Esophagus squamous epithelium (tissue), 5 donors: Measurements from ENCODE around the gene FNIP1. TPM values are rescaled to one million over a fixed set of nuclear protein-coding genes. Genes with fewer than 3 reads are reported as not detected.

Source experiments
- DNase-seq: peaks from one replicate; lab custom pipeline; 2025; lab: John Stamatoyannopoulos, UW
- H3K27ac ChIP-seq, 4 donors: fragments of 200-600 bp; sonication (generic); one replicate each; pipeline ENCODE4 v1.5.1; 2016 to 2019; ENCODE audit warnings: mild to moderate bottlenecking in 1 of 4
- H3K27me3 ChIP-seq, 4 donors: fragments of 200-600 bp; sonication (generic); 1 replicate in 3 of 4; 2 replicates in 1 of 4; pipeline versions ENCODE4 v1.5.1 to v1.6.0; 2017 to 2021; ENCODE audit warnings: antibody characterized with exemption in 1 of 4
- H3K36me3 ChIP-seq, 3 donors: fragments of 200-600 bp; sonication (generic); one replicate each; pipeline ENCODE4 v1.5.1; 2016 to 2019
- H3K4me1 ChIP-seq, 3 donors: fragments of 200-600 bp; sonication (generic); one replicate each; pipeline ENCODE4 v1.5.1; 2017 to 2019
- H3K4me3 ChIP-seq, 4 donors: fragments of 200-600 bp; sonication (generic); 1 replicate in 3 of 4; 2 replicates in 1 of 4; pipeline ENCODE4 v1.5.1; 2016 to 2019; ENCODE audit warnings: mild to moderate bottlenecking in 2 of 4, moderate library complexity in 1 of 4
- H3K9me3 ChIP-seq, 3 donors: fragments of 200-600 bp; sonication (generic); one replicate each; pipeline ENCODE4 v1.5.1; 2016 to 2019
- POLR2A ChIP-seq, 4 donors: fragments of 450-650 bp; IDR thresholded peaks; one replicate each; pipeline ENCODE4 v1.6.1; 2017; ENCODE audit warnings: antibody characterized with exemption in 4 of 4, mild to moderate bottlenecking in 4 of 4, moderate library complexity in 3 of 4
- WGBS, 2 donors: methylation state at CpG; one replicate each; pipeline ENCODE4 v1.1.5; 2018; 5-methylcytosine and 5-hydroxymethylcytosine counted together
- intact Hi-C: fragments of 100-400 bp; cut with DNase I; formaldehyde crosslinking; loops from one replicate; pipeline ENCODE4 v1.15.0; 2022
- total RNA-seq, 4 donors: library from RNA; depleted of rRNA; stranded (reverse); fragments of >200 nt; gene quantifications; one replicate each; pipeline ENCODE4 v1.1.0, GENCODE V29; 2016
- TF ChIP-seq, protein P1 (sequence below), 6 experiments: fragments of 450-650 bp in 4 of 6; fragments of 200-600 bp in 2 of 6; sonication (generic) in 2 of 6; IDR thresholded peaks; one replicate each; pipeline ENCODE4 v1.5.1; 2016 to 2019; ENCODE audit warnings: antibody characterized with exemption in 6 of 6, mild to moderate bottlenecking in 4 of 6, moderate library complexity in 4 of 6
- donor health status: DM: yes; HTN: yes; CAD: no.

The FNIP1 gene
- total RNA-seq, 4 donors from 2014 or later, result 7.6 to 41.6 (median 20.7) TPM

- Histone ChIP-seq H3K27me3 (no peaks in the 10 kb centered on the region), H3K4me1 (peaks cover 15 to 55% (median 25%) of the 10 kb centered on the region in 3 donors), H3K4me3 (peak overlapping the region in 3 of 4 donors; percentile 63 to 95 (median 93)), H3K27ac (peak overlapping the region in 2 of 4 donors; percentile 97 to 99), H3K36me3 (no peaks in the 10 kb centered on the region), H3K9me3 (no peaks in the 10 kb centered on the region)
- WGBS, 2 donors, result 39 to 43% methylated on average over 5 of the region's 5 CpGs
- no peak for DNase-seq
- TF ChIP-seq, protein P1, sequence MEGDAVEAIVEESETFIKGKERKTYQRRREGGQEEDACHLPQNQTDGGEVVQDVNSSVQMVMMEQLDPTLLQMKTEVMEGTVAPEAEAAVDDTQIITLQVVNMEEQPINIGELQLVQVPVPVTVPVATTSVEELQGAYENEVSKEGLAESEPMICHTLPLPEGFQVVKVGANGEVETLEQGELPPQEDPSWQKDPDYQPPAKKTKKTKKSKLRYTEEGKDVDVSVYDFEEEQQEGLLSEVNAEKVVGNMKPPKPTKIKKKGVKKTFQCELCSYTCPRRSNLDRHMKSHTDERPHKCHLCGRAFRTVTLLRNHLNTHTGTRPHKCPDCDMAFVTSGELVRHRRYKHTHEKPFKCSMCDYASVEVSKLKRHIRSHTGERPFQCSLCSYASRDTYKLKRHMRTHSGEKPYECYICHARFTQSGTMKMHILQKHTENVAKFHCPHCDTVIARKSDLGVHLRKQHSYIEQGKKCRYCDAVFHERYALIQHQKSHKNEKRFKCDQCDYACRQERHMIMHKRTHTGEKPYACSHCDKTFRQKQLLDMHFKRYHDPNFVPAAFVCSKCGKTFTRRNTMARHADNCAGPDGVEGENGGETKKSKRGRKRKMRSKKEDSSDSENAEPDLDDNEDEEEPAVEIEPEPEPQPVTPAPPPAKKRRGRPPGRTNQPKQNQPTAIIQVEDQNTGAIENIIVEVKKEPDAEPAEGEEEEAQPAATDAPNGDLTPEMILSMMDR (IDR thresholded peaks at IDR 0.05), result no peak
- no peak for TF ChIP-seq POLR2A (IDR thresholded peaks at IDR 0.05)
- intact Hi-C loops, result loop anchor here (10.0 kb wide), 1 partner anchor 161 kb away; the partner anchor contains the start of gene FNIP1
These were observed 163.0 kb downstream of the FNIP1 start for GRCh38 chr5:131633830-131634229.

DNA sequence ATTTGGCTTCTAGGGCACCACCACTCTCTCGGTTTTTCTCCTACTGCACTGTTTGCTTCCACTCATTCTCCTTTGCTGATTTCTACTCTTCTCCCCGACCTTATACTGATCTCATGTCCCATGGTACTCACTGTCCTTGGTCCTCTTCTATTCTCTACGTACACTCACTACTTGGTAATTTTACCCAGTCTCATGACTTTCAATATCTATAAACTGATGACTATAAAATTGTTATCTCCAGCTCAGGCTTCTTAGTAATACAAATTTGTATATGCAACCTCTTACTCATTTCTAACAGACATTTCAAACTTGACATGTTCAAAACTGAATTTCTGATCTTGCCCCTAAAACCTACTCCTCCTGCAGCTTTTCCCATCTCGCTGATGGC, 165.9 kb downstream of the FNIP1 start:
- Histone ChIP-seq H3K4me3 (no peak overlapping the region), H3K36me3 (no peaks in the 10 kb centered on the region), H3K27me3 (no peaks in the 10 kb centered on the region), H3K9me3 (no peaks in the 10 kb centered on the region), H3K4me1 (peaks cover 15 to 45% (median 20%) of the 10 kb centered on the region in 3 donors), H3K27ac (no peak overlapping the region)
- DNase-seq, result no peak
- TF ChIP-seq POLR2A (IDR thresholded peaks at IDR 0.05), result no peak
- TF ChIP-seq, protein P1 (IDR thresholded peaks at IDR 0.05), result no peak
- 65 to 68% methylated on average over 4 of the region's 4 CpGs for WGBS, 2 donors
- intact Hi-C loops, result loop anchor here (10.0 kb wide), 1 partner anchor 164 kb away; the partner anchor contains the start of gene FNIP1

- Histone ChIP-seq H3K36me3 (no peaks in the 10 kb centered on the region), H3K27ac (no peak overlapping the region), H3K27me3 (no peaks in the 10 kb centered on the region), H3K9me3 (no peaks in the 10 kb centered on the region), H3K4me1 (peaks cover 15 to 44% (median 20%) of the 10 kb centered on the region in 3 donors), H3K4me3 (no peak overlapping the region)
- TF ChIP-seq, protein P1 (IDR thresholded peaks at IDR 0.05), result no peak
- TF ChIP-seq POLR2A (IDR thresholded peaks at IDR 0.05), result no peak
- WGBS, 2 donors, result 35 to 41% methylated on average over 4 of the region's 4 CpGs
- no peak for DNase-seq
- intact Hi-C loops, result loop anchor here (10.0 kb wide), 1 partner anchor 164 kb away; the partner anchor contains the start of gene FNIP1
These were observed 166.4 kb downstream of the FNIP1 start for GRCh38 chr5:131630208-131630962.

- Histone ChIP-seq H3K36me3 (no peaks in the 10 kb centered on the region), H3K4me1 (peaks cover 15 to 41% (median 20%) of the 10 kb centered on the region in 3 donors), H3K4me3 (no peak overlapping the region), H3K27ac (no peak overlapping the region), H3K9me3 (no peaks in the 10 kb centered on the region), H3K27me3 (no peaks in the 10 kb centered on the region)
- 57 to 60% methylated on average over 1 of the region's 1 CpG for WGBS, 2 donors
- no peak for DNase-seq
- TF ChIP-seq, protein P1 (IDR thresholded peaks at IDR 0.05), result no peak
- no peak for TF ChIP-seq POLR2A (IDR thresholded peaks at IDR 0.05)
- intact Hi-C loops, result no loop called here
These were observed 167.8 kb downstream of the FNIP1 start for GRCh38 chr5:131628990-131629389.

- H3K36me3 ChIP-seq, result no peaks in the 10 kb centered on the region
- H3K27ac ChIP-seq, result no peak overlapping the region
- DNase-seq, result no peak
- 84% methylated on average over 4 of the region's 4 CpGs for WGBS, 2 donors
- peaks cover 4 to 28% (median 9%) of the 10 kb centered on the region in 3 donors for H3K4me1 ChIP-seq
- H3K27me3 ChIP-seq, result no peaks in the 10 kb centered on the region
- no peak overlapping the region for H3K4me3 ChIP-seq
- H3K9me3 ChIP-seq, result no peaks in the 10 kb centered on the region
- TF ChIP-seq, protein P1 (IDR thresholded peaks at IDR 0.05), result no peak
- TF ChIP-seq POLR2A (IDR thresholded peaks at IDR 0.05), result no peak
- intact Hi-C loops, result no loop called here
These were observed 169.5 kb downstream of the FNIP1 start for GRCh38 chr5:131627207-131627865.
